Muscle layer of colon (tissue), 2 donors: Measurements from ENCODE around the gene ANKS1B.

Experiments used
- H3K27ac ChIP-seq: one replicate; pipeline ENCODE4 v1.7.0; 2013; ENCODE audit warnings: low read depth, mild to moderate bottlenecking, low read length, moderate library complexity
- H3K27me3 ChIP-seq, 2 donors: one replicate each; pipeline ENCODE4 v1.7.0; 2013; ENCODE audit warnings: low read length in 2 of 2, mild to moderate bottlenecking in 2 of 2; ENCODE audit not compliant: insufficient read depth in 2 of 2, control insufficient read depth in 1 of 2
- H3K36me3 ChIP-seq: one replicate; pipeline ENCODE4 v1.7.0; 2013; ENCODE audit warnings: mild to moderate bottlenecking, low read length; ENCODE audit not compliant: insufficient read depth
- H3K4me1 ChIP-seq: one replicate; pipeline ENCODE4 v1.7.0; 2013; ENCODE audit warnings: mild to moderate bottlenecking, low read length; ENCODE audit not compliant: insufficient read depth
- H3K4me3 ChIP-seq, 2 donors: one replicate each; pipeline ENCODE4 v1.7.0; 2013; ENCODE audit warnings: low read length in 2 of 2, low read depth in 1 of 2, mild to moderate bottlenecking in 1 of 2, moderate library complexity in 1 of 2
- H3K9ac ChIP-seq: one replicate; pipeline ENCODE4 v1.7.0; 2013; ENCODE audit warnings: low read length
- H3K9me3 ChIP-seq: one replicate; pipeline ENCODE4 v1.7.0; 2013; ENCODE audit warnings: mild to moderate bottlenecking, low read length
- donor health status: abdominal sarcoma.
- donor health status: Adenocarcinoma of cecum.

The ANKS1B gene

GRCh38 chr12:99389751-99390150, 595.0 kb downstream of the ANKS1B start:
- Histone ChIP-seq H3K4me3 (no peak overlapping the region), H3K27ac (no peak overlapping the region), H3K9me3 (no peaks in the 10 kb centered on the region), H3K27me3 (no peaks in the 10 kb centered on the region), H3K36me3 (no peaks in the 10 kb centered on the region), H3K4me1 (no peaks in the 10 kb centered on the region), H3K9ac (no peak overlapping the region)

- Histone ChIP-seq H3K27me3 (no peaks in the 10 kb centered on the region), H3K4me1 (no peaks in the 10 kb centered on the region), H3K9me3 (no peaks in the 10 kb centered on the region), H3K27ac (no peak overlapping the region), H3K4me3 (no peak overlapping the region), H3K36me3 (no peaks in the 10 kb centered on the region), H3K9ac (no peak overlapping the region)
Observed at GRCh38 chr12:99388671-99389195, 596.0 kb downstream of the ANKS1B start.

- H3K9ac ChIP-seq = no peak overlapping the region
- H3K4me3 ChIP-seq = no peak overlapping the region
- no peak overlapping the region for H3K27ac ChIP-seq
- H3K36me3 ChIP-seq = no peaks in the 10 kb centered on the region
- no peaks in the 10 kb centered on the region for H3K4me1 ChIP-seq
- H3K9me3 ChIP-seq = no peaks in the 10 kb centered on the region
- no peaks in the 10 kb centered on the region for H3K27me3 ChIP-seq
Observed at GRCh38 chr12:99387661-99388060, 597.1 kb downstream of the ANKS1B start.

- no peaks in the 10 kb centered on the region for H3K4me1 ChIP-seq
- H3K27ac ChIP-seq = no peak overlapping the region
- H3K36me3 ChIP-seq = no peaks in the 10 kb centered on the region
- no peaks in the 10 kb centered on the region for H3K9me3 ChIP-seq
- H3K27me3 ChIP-seq = no peaks in the 10 kb centered on the region
- no peak overlapping the region for H3K4me3 ChIP-seq
- H3K9ac ChIP-seq = no peak overlapping the region
Observed at GRCh38 chr12:99386907-99387306, 597.8 kb downstream of the ANKS1B start.

DNA sequence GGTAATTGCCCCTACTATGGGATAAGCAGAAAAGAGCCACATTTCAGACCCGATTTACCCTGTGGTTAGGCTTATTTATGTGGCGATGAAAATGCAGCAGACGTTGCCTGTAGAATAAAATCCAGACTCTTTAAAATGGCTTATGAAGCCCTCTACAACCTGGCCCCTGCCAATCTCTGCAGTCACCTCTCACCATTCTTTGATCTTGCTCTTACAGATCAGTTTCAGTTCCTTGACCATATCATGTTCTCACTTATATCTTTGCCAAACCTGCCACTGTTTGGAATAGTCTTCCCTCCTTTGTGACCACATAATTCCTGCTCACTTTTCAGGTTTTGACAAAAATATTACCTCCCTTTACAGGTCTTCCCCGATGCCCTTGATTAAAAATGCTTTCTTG, 601.5 kb downstream of the ANKS1B start:
- no peak overlapping the region for H3K4me3 ChIP-seq
- no peak overlapping the region for H3K9ac ChIP-seq
- no peaks in the 10 kb centered on the region for H3K27me3 ChIP-seq
- H3K9me3 ChIP-seq = no peaks in the 10 kb centered on the region
- no peaks in the 10 kb centered on the region for H3K36me3 ChIP-seq
- no peaks in the 10 kb centered on the region for H3K4me1 ChIP-seq
- no peak overlapping the region for H3K27ac ChIP-seq

GRCh38 chr12:99381992-99382391, 602.7 kb downstream of the ANKS1B start:
- H3K9ac ChIP-seq = no peak overlapping the region
- no peaks in the 10 kb centered on the region for H3K36me3 ChIP-seq
- no peaks in the 10 kb centered on the region for H3K4me1 ChIP-seq
- H3K27ac ChIP-seq = no peak overlapping the region
- no peaks in the 10 kb centered on the region for H3K9me3 ChIP-seq
- H3K27me3 ChIP-seq = no peaks in the 10 kb centered on the region
- no peak overlapping the region for H3K4me3 ChIP-seq

DNA sequence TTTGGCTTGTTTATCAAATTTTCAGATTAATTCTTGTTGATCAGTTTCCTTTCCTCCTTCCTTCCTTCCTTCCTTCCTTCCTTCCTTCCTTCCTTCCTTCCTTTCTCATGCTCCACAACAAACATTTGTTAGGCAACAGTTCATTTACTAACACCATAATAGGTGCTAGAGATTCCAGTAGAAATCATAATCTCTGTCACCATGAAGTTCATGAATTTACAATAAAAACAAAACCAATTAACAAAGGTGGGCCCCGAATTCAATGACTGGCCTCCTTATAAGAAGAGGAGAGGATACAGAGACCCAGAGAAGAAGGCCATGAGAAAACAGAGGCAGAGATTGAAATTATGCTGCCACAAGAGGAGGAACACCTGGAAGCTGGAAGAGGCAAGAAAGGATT, 604.0 kb downstream of the ANKS1B start:
- Histone ChIP-seq H3K36me3 (no peaks in the 10 kb centered on the region), H3K4me3 (no peak overlapping the region), H3K4me1 (no peaks in the 10 kb centered on the region), H3K27me3 (no peaks in the 10 kb centered on the region), H3K9me3 (no peaks in the 10 kb centered on the region), H3K27ac (no peak overlapping the region), H3K9ac (no peak overlapping the region)

DNA sequence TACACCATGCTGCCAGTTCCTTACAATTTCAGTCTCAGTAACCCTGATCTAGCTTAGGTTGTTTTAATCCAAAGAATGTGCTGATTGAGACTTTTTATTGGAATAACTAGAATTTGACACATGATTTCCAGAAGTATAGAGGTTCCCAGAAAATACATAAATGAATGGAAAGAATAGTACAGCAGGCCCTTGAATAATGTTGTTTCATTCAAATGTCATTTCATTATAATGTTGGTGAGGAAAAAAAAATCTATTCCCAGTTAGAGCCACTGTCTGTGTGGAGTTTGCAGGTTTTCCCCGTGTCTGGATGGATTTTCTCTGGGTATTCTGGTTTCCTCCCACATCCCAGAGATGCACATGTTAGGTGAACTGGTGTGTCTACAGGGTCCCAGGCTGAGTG, 610.7 kb downstream of the ANKS1B start:
- Histone ChIP-seq H3K27ac (no peak overlapping the region), H3K27me3 (no peaks in the 10 kb centered on the region), H3K9ac (no peak overlapping the region), H3K9me3 (no peaks in the 10 kb centered on the region), H3K4me1 (no peaks in the 10 kb centered on the region), H3K4me3 (no peak overlapping the region), H3K36me3 (no peaks in the 10 kb centered on the region)

DNA sequence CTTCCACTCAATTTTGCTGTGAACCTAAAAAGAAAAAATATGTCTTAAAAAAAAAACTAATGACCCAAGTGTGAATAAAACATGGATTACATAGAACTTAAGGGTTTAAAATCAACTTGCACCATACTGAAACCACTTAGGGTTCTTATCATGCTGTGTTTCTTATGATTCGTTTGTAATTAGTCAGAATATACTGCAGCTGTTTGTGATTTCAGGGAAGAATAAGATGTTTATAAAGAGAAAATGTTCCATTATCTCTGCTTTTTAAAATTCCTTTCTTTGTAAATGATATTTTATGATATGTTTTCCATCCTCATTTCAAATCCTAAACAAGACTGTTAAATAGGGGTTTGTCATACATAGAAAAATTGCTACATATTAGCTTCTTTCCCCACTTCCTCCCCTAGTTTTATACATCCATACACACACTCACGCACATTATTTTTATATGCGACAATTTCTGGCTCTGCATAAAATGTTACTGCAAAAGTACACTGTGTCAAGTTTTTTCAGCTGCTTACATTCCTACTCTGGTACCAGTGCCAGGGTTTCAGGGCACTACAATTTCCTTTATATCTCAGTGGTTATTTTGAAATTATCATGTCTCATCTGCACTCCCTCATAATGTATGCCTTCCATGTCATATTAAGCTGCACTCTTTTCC, 612.3 kb downstream of the ANKS1B start:
- H3K9ac ChIP-seq = no peak overlapping the region
- no peaks in the 10 kb centered on the region for H3K27me3 ChIP-seq
- H3K27ac ChIP-seq = no peak overlapping the region
- H3K4me3 ChIP-seq = no peak overlapping the region
- no peaks in the 10 kb centered on the region for H3K36me3 ChIP-seq
- no peaks in the 10 kb centered on the region for H3K9me3 ChIP-seq
- no peaks in the 10 kb centered on the region for H3K4me1 ChIP-seq

DNA sequence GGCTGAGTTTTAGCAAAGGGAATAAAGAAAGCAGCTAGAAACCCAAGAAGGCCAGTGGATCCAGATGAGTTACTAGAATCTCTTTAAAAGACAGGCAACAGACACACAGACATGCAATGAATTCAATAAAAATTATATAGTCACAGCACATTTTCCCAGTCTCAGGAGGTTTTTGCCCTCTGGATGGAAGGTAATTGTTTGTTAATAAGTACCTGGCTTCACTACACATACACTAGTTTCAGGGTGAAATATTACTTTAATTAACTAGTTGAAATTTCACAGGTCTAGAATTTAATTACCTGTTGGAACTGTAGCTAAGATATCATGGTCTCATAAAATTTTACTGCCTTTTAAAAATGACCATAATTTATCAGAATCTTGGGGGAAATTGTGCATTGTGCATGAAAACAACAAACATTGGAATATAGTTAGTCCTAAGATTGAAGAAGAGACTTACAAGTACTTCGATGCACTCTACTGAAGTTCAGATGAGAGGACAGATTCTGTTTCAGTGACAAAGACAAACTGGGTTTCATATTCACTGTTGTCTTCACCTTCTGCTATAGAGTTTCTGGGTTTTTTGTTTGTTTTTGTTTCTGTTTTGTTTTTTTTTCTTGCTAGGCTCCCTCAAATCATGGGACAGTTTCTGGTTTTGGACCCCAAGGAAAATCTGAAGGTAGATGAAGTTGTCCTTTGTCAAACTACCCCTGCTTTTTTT, 614.2 kb downstream of the ANKS1B start:
- H3K4me1 ChIP-seq = no peaks in the 10 kb centered on the region
- H3K9ac ChIP-seq = no peak overlapping the region
- no peak overlapping the region for H3K27ac ChIP-seq
- H3K36me3 ChIP-seq = no peaks in the 10 kb centered on the region
- no peaks in the 10 kb centered on the region for H3K9me3 ChIP-seq
- H3K27me3 ChIP-seq = no peaks in the 10 kb centered on the region
- no peak overlapping the region for H3K4me3 ChIP-seq

DNA sequence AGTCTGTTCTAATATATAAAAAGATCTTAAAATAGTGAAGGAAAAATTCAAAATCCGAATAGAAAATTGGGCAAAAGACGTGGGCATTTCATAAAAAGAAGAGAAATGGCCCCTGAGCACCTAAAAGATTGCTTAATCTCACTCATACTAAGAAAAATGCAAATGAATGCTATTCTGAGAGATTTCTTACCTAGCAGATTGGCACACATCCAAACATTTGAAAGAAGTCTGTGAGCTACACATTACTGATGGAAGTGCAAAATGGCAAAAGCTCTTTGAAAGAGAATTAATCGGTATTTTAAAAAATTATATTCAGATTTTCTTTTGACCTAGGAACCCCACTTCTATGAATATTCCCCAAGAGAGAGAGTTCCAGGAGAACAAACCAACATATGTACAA, 617.6 kb downstream of the ANKS1B start:
- H3K4me1 ChIP-seq = no peaks in the 10 kb centered on the region
- H3K36me3 ChIP-seq = no peaks in the 10 kb centered on the region
- no peak overlapping the region for H3K9ac ChIP-seq
- no peaks in the 10 kb centered on the region for H3K9me3 ChIP-seq
- H3K4me3 ChIP-seq = no peak overlapping the region
- no peak overlapping the region for H3K27ac ChIP-seq
- H3K27me3 ChIP-seq = no peaks in the 10 kb centered on the region

- no peaks in the 10 kb centered on the region for H3K9me3 ChIP-seq
- no peak overlapping the region for H3K4me3 ChIP-seq
- no peak overlapping the region for H3K27ac ChIP-seq
- no peaks in the 10 kb centered on the region for H3K36me3 ChIP-seq
- H3K27me3 ChIP-seq = no peaks in the 10 kb centered on the region
- no peak overlapping the region for H3K9ac ChIP-seq
- H3K4me1 ChIP-seq = no peaks in the 10 kb centered on the region
Observed at GRCh38 chr12:99352269-99352668, 632.5 kb downstream of the ANKS1B start.
